WTC11 (cell line): ENCODE results near the gene USP17L24.
"Not testable (repeated sequence)": the region's sequence is repeated elsewhere in the genome, so short reads cannot be mapped to it uniquely, and the experiment has no call there.

Source experiments
- CBFB ChIP-seq: sonication (generic); formaldehyde crosslinking; IDR thresholded peaks from 2 replicates; pipeline ENCODE4 v1.8.1; 2022; ENCODE audit warnings: mild to moderate bottlenecking, low read depth, missing genetic modification reagents
- FOXJ3 ChIP-seq: sonication (generic); formaldehyde crosslinking; IDR thresholded peaks from 2 replicates; pipeline ENCODE4 v1.9.0; 2021; ENCODE audit warnings: missing genetic modification reagents, mild to moderate bottlenecking, borderline replicate concordance
- JUN ChIP-seq: sonication (generic); formaldehyde crosslinking; IDR thresholded peaks from 2 replicates; pipeline ENCODE4 v1.8.0; 2023; ENCODE audit warnings: mild to moderate bottlenecking, missing genetic modification reagents
- TEAD4 ChIP-seq: sonication (generic); formaldehyde crosslinking; IDR thresholded peaks from 2 replicates; pipeline ENCODE4 v1.8.0; 2022; ENCODE audit warnings: mild to moderate bottlenecking, missing genetic modification reagents
- ZNF138 ChIP-seq: sonication (generic); formaldehyde crosslinking; conservative IDR thresholded peaks from 2 replicates; pipeline ENCODE4 v1.8.1; 2022; ENCODE audit warnings: mild to moderate bottlenecking, moderate library complexity, missing genetic modification reagents
- TF ChIP-seq, protein P1 (sequence below): sonication (generic); formaldehyde crosslinking; IDR thresholded peaks from 2 replicates; pipeline ENCODE4 v1.8.0; 2022; ENCODE audit warnings: mild to moderate bottlenecking, missing genetic modification reagents
- TF ChIP-seq, protein P2 (sequence below): sonication (generic); formaldehyde crosslinking; IDR thresholded peaks from 2 replicates; pipeline ENCODE4 v1.8.1; 2023; ENCODE audit warnings: mild to moderate bottlenecking, moderate library complexity, missing genetic modification reagents
- TF ChIP-seq, protein P3 (sequence below): sonication (generic); formaldehyde crosslinking; IDR thresholded peaks from 2 replicates; pipeline ENCODE4 v1.8.0; 2022; ENCODE audit warnings: missing genetic modification reagents
- TF ChIP-seq, protein P4 (sequence below): fragments of 200-600 bp; IDR thresholded peaks from 2 replicates; pipeline ENCODE4 v1.8.0; 2022; ENCODE audit warnings: antibody characterized with exemption
- TF ChIP-seq, protein P5 (sequence below): sonication (generic); formaldehyde crosslinking; IDR thresholded peaks from 2 replicates; pipeline ENCODE4 v1.8.0; 2023; ENCODE audit warnings: mild to moderate bottlenecking, missing genetic modification reagents

DNA sequence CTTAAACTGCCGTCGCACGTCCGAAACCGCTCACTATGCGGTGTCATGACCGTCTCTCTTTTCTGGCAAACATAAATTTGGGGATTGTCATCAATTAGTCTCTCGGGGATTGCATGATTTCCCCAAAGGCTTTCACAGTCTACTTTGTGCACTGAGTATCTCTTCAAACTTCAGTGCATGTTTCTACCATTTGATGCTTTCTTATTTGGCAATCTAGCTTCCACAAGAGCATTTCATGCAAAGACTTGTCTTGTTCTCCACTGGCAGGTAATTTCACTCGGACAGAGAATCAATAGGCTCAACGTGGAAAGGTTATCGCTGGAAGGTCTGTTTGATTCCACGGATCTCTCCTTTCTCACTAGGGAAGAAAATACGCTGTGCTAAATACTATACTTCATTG, 774 bp upstream of the USP17L24 start:
- not testable (repeated sequence) for TF ChIP-seq ZNF138, FOXJ3, TEAD4, CBFB, JUN (CRISPR knock-in tag)
- TF ChIP-seq, protein P1, sequence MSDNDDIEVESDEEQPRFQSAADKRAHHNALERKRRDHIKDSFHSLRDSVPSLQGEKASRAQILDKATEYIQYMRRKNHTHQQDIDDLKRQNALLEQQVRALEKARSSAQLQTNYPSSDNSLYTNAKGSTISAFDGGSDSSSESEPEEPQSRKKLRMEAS (CRISPR knock-in tag), result not testable (repeated sequence)
- TF ChIP-seq, protein P2, sequence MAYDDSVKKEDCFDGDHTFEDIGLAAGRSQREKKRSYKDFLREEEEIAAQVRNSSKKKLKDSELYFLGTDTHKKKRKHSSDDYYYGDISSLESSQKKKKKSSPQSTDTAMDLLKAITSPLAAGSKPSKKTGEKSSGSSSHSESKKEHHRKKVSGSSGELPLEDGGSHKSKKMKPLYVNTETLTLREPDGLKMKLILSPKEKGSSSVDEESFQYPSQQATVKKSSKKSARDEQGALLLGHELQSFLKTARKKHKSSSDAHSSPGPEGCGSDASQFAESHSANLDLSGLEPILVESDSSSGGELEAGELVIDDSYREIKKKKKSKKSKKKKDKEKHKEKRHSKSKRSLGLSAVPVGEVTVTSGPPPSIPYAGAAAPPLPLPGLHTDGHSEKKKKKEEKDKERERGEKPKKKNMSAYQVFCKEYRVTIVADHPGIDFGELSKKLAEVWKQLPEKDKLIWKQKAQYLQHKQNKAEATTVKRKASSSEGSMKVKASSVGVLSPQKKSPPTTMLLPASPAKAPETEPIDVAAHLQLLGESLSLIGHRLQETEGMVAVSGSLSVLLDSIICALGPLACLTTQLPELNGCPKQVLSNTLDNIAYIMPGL (CRISPR knock-in tag), result not testable (repeated sequence)
- TF ChIP-seq, protein P3, sequence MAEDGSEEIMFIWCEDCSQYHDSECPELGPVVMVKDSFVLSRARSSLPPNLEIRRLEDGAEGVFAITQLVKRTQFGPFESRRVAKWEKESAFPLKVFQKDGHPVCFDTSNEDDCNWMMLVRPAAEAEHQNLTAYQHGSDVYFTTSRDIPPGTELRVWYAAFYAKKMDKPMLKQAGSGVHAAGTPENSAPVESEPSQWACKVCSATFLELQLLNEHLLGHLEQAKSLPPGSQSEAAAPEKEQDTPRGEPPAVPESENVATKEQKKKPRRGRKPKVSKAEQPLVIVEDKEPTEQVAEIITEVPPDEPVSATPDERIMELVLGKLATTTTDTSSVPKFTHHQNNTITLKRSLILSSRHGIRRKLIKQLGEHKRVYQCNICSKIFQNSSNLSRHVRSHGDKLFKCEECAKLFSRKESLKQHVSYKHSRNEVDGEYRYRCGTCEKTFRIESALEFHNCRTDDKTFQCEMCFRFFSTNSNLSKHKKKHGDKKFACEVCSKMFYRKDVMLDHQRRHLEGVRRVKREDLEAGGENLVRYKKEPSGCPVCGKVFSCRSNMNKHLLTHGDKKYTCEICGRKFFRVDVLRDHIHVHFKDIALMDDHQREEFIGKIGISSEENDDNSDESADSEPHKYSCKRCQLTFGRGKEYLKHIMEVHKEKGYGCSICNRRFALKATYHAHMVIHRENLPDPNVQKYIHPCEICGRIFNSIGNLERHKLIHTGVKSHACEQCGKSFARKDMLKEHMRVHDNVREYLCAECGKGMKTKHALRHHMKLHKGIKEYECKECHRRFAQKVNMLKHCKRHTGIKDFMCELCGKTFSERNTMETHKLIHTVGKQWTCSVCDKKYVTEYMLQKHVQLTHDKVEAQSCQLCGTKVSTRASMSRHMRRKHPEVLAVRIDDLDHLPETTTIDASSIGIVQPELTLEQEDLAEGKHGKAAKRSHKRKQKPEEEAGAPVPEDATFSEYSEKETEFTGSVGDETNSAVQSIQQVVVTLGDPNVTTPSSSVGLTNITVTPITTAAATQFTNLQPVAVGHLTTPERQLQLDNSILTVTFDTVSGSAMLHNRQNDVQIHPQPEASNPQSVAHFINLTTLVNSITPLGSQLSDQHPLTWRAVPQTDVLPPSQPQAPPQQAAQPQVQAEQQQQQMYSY (CRISPR knock-in tag), result not testable (repeated sequence)
- TF ChIP-seq, protein P4, sequence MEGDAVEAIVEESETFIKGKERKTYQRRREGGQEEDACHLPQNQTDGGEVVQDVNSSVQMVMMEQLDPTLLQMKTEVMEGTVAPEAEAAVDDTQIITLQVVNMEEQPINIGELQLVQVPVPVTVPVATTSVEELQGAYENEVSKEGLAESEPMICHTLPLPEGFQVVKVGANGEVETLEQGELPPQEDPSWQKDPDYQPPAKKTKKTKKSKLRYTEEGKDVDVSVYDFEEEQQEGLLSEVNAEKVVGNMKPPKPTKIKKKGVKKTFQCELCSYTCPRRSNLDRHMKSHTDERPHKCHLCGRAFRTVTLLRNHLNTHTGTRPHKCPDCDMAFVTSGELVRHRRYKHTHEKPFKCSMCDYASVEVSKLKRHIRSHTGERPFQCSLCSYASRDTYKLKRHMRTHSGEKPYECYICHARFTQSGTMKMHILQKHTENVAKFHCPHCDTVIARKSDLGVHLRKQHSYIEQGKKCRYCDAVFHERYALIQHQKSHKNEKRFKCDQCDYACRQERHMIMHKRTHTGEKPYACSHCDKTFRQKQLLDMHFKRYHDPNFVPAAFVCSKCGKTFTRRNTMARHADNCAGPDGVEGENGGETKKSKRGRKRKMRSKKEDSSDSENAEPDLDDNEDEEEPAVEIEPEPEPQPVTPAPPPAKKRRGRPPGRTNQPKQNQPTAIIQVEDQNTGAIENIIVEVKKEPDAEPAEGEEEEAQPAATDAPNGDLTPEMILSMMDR, result not testable (repeated sequence)
- TF ChIP-seq, protein P5, sequence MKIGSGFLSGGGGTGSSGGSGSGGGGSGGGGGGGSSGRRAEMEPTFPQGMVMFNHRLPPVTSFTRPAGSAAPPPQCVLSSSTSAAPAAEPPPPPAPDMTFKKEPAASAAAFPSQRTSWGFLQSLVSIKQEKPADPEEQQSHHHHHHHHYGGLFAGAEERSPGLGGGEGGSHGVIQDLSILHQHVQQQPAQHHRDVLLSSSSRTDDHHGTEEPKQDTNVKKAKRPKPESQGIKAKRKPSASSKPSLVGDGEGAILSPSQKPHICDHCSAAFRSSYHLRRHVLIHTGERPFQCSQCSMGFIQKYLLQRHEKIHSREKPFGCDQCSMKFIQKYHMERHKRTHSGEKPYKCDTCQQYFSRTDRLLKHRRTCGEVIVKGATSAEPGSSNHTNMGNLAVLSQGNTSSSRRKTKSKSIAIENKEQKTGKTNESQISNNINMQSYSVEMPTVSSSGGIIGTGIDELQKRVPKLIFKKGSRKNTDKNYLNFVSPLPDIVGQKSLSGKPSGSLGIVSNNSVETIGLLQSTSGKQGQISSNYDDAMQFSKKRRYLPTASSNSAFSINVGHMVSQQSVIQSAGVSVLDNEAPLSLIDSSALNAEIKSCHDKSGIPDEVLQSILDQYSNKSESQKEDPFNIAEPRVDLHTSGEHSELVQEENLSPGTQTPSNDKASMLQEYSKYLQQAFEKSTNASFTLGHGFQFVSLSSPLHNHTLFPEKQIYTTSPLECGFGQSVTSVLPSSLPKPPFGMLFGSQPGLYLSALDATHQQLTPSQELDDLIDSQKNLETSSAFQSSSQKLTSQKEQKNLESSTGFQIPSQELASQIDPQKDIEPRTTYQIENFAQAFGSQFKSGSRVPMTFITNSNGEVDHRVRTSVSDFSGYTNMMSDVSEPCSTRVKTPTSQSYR, result not testable (repeated sequence)
